Thyroid gland (tissue), 4 donors: Measurements from ENCODE around the gene MEIS3. TPM values are rescaled to one million over a fixed set of nuclear protein-coding genes. Genes with fewer than 3 reads are reported as not detected.

Experiments used
- DNase-seq, 2 donors: peaks; one replicate each; pipeline ENCODE4 v3.0.0-alpha.2; 2019
- H3K27ac ChIP-seq, 3 donors: fragments of 200-600 bp; sonication (generic); 1 replicate in 2 of 3; 2 replicates in 1 of 3; pipeline ENCODE4 v1.5.1; 2016 to 2019; ENCODE audit warnings: mild to moderate bottlenecking in 1 of 3, moderate library complexity in 1 of 3
- H3K27me3 ChIP-seq: fragments of 200-600 bp; sonication (generic); one replicate; pipeline ENCODE4 v1.5.1; 2019
- H3K36me3 ChIP-seq, 2 donors: fragments of 200-600 bp; sonication (generic); one replicate each; pipeline ENCODE4 v1.5.1; 2016 to 2019
- H3K4me1 ChIP-seq, 2 donors: fragments of 200-600 bp; sonication (generic); one replicate each; pipeline ENCODE4 v1.5.1; 2017 to 2019
- H3K4me3 ChIP-seq, 3 donors: fragments of 200-600 bp; sonication (generic); replicated peaks in 1 of 3; 1 replicate in 2 of 3; 2 replicates in 1 of 3; pipeline ENCODE4 v1.5.1; 2016; ENCODE audit warnings: mild to moderate bottlenecking in 1 of 3
- H3K9me3 ChIP-seq: fragments of 200-600 bp; sonication (generic); one replicate; pipeline ENCODE4 v1.5.1; 2017
- CTCF ChIP-seq, 6 experiments: fragments of 200-600 bp in 3 of 6; fragments of 450-650 bp in 3 of 6; sonication (generic) in 3 of 6; IDR thresholded peaks; one replicate each; pipeline ENCODE4 v1.5.1; 2016 to 2019; ENCODE audit warnings: antibody characterized with exemption in 6 of 6, mild to moderate bottlenecking in 2 of 6, inconsistent platforms in 1 of 6, moderate library complexity in 1 of 6
- POLR2A ChIP-seq, 2 donors: fragments of 450-650 bp; IDR thresholded peaks; one replicate each; pipeline ENCODE4 v1.6.1; 2017; ENCODE audit warnings: antibody characterized with exemption in 2 of 2, mild to moderate bottlenecking in 2 of 2, moderate library complexity in 1 of 2
- WGBS, 2 donors: methylation state at CpG; one replicate each; pipeline ENCODE4 v1.1.5; 2017; 5-methylcytosine and 5-hydroxymethylcytosine counted together
- intact Hi-C: fragments of 100-400 bp; cut with DNase I; formaldehyde crosslinking; loops from one replicate; pipeline ENCODE4 v1.15.1; 2023
- total RNA-seq, 4 donors: library from RNA; depleted of rRNA; stranded (reverse); fragments of >200 nt; gene quantifications; one replicate each; pipeline ENCODE4 v1.2.3, GENCODE V29; 2016

MEIS3 gene
- total RNA-seq, 4 donors from 2014 or later: 3.6 to 15.3 (median 6.1) TPM

GRCh38 chr19:47432091-47432490 is 12.8 kb upstream of the MEIS3 start:
- no peak for TF ChIP-seq CTCF (IDR thresholded peaks at IDR 0.05)
- TF ChIP-seq POLR2A (IDR thresholded peaks at IDR 0.05): no peak
- no peak overlapping the region for H3K4me3 ChIP-seq
- no peaks in the 10 kb centered on the region for H3K36me3 ChIP-seq
- H3K27me3 ChIP-seq: peaks cover 20% of the 10 kb centered on the region
- no peak for DNase-seq
- 78 to 83% methylated on average over 18 of the region's 18 CpGs for WGBS, 2 donors
- peaks cover 9 to 19% of the 10 kb centered on the region in 2 donors for H3K4me1 ChIP-seq
- no peak overlapping the region for H3K27ac ChIP-seq
- no peaks in the 10 kb centered on the region for H3K9me3 ChIP-seq
- intact Hi-C loops: loop anchor here (10.0 kb wide), 1 partner anchor 83 kb away; the partner anchor contains the start of gene NAPA

GRCh38 chr19:47430041-47430802 is 10.9 kb upstream of the MEIS3 start:
- peaks cover 20% of the 10 kb centered on the region for H3K27me3 ChIP-seq
- H3K9me3 ChIP-seq: no peaks in the 10 kb centered on the region
- H3K36me3 ChIP-seq: no peaks in the 10 kb centered on the region
- intact Hi-C loops: loop anchor here (10.0 kb wide), 1 partner anchor 85 kb away; the partner anchor contains the start of gene NAPA
- no peak overlapping the region for H3K27ac ChIP-seq
- 7 to 26% methylated on average over 11 to 60 of the region's 69 CpGs for WGBS, 2 donors
- no peak for TF ChIP-seq POLR2A (IDR thresholded peaks at IDR 0.05)
- TF ChIP-seq CTCF (IDR thresholded peaks at IDR 0.05): peak in 4 of 6 experiments; percentile 13 to 31 (median 20)
- DNase-seq: peak; percentile 53
- H3K4me1 ChIP-seq: peaks cover 9 to 19% of the 10 kb centered on the region in 2 donors
- H3K4me3 ChIP-seq: no peak overlapping the region

GRCh38 chr19:47429140-47429793 is 9.9 kb upstream of the MEIS3 start:
- DNase-seq: no peak
- TF ChIP-seq CTCF (IDR thresholded peaks at IDR 0.05) (no peak), POLR2A (IDR thresholded peaks at IDR 0.05) (no peak)
- Histone ChIP-seq H3K27ac (no peak overlapping the region), H3K9me3 (no peaks in the 10 kb centered on the region), H3K27me3 (peaks cover 20% of the 10 kb centered on the region), H3K4me1 (peaks cover 9 to 19% of the 10 kb centered on the region in 2 donors), H3K36me3 (no peaks in the 10 kb centered on the region), H3K4me3 (no peak overlapping the region)
- intact Hi-C loops: no loop called here
- WGBS, 2 donors: 15 to 16% methylated on average over 17 to 20 of the region's 20 CpGs

GRCh38 chr19:47428177-47428894 is 9.0 kb upstream of the MEIS3 start:
- WGBS, 2 donors: 2% methylated on average over 27 of the region's 27 CpGs
- intact Hi-C loops: no loop called here
- peaks cover 20% of the 10 kb centered on the region for H3K27me3 ChIP-seq
- DNase-seq: peak; percentile 58
- TF ChIP-seq CTCF (IDR thresholded peaks at IDR 0.05) (no peak), POLR2A (IDR thresholded peaks at IDR 0.05) (no peak)
- no peak overlapping the region for H3K27ac ChIP-seq
- no peak overlapping the region for H3K4me3 ChIP-seq
- no peaks in the 10 kb centered on the region for H3K9me3 ChIP-seq
- peaks cover 9 to 19% of the 10 kb centered on the region in 2 donors for H3K4me1 ChIP-seq
- no peaks in the 10 kb centered on the region for H3K36me3 ChIP-seq
